Suprapubic skin (tissue), 4 donors: ENCODE measurements around the gene INHBA. TPM values are rescaled to one million over a fixed set of nuclear protein-coding genes. Genes with fewer than 3 reads are reported as not detected.

ENCODE experiments used
- DNase-seq, 2 donors: peaks; one replicate each; pipeline ENCODE4 v3.0.0-alpha.2; 2019; ENCODE audit warnings: low spot score in 2 of 2
- H3K27ac ChIP-seq: fragments of 200-600 bp; sonication (generic); one replicate; pipeline ENCODE4 v1.5.1; 2019
- H3K27me3 ChIP-seq: fragments of 200-600 bp; sonication (generic); one replicate; pipeline ENCODE4 v1.5.1; 2019
- H3K36me3 ChIP-seq: fragments of 200-600 bp; sonication (generic); one replicate; pipeline ENCODE4 v1.5.1; 2019
- H3K4me1 ChIP-seq: fragments of 200-600 bp; sonication (generic); one replicate; pipeline ENCODE4 v1.5.1; 2019
- H3K4me3 ChIP-seq: fragments of 200-600 bp; sonication (generic); one replicate; pipeline ENCODE4 v1.5.1; 2019; ENCODE audit warnings: mild to moderate bottlenecking
- H3K9me3 ChIP-seq: fragments of 200-600 bp; sonication (generic); one replicate; pipeline ENCODE4 v1.5.1; 2019
- EP300 ChIP-seq: sonication (generic); formaldehyde crosslinking; IDR thresholded peaks from one replicate; pipeline ENCODE4 v1.6.1; 2017; ENCODE audit warnings: antibody characterized with exemption
- POLR2A ChIP-seq, 2 donors: fragments of 450-650 bp; IDR thresholded peaks; one replicate each; pipeline ENCODE4 v1.6.1; 2017; ENCODE audit warnings: antibody characterized with exemption in 2 of 2, mild to moderate bottlenecking in 2 of 2, moderate library complexity in 2 of 2
- POLR2AphosphoS5 ChIP-seq, 3 donors: sonication (generic); formaldehyde crosslinking; IDR thresholded peaks; one replicate each; pipeline ENCODE4 v1.6.1; 2017; ENCODE audit warnings: antibody characterized with exemption in 3 of 3
- WGBS: methylation state at CpG from one replicate; pipeline ENCODE4 v1.1.5; 2018; 5-methylcytosine and 5-hydroxymethylcytosine counted together
- total RNA-seq, 4 donors: library from RNA; depleted of rRNA; stranded (reverse); fragments of >200 nt; gene quantifications; one replicate each; pipeline ENCODE4 v1.1.0, GENCODE V29; 2016
- TF ChIP-seq, protein P1 (sequence below), 2 donors: fragments of 200-600 bp in 1 of 2; fragments of 450-650 bp in 1 of 2; sonication (generic) in 1 of 2; IDR thresholded peaks; one replicate each; pipeline ENCODE4 v1.5.1; 2016 to 2019; ENCODE audit warnings: antibody characterized with exemption in 2 of 2, mild to moderate bottlenecking in 1 of 2, moderate library complexity in 1 of 2

INHBA gene
- total RNA-seq, 4 donors from 2014 or later, result 0.87 to 3.7 (median 1.4) TPM

DNA sequence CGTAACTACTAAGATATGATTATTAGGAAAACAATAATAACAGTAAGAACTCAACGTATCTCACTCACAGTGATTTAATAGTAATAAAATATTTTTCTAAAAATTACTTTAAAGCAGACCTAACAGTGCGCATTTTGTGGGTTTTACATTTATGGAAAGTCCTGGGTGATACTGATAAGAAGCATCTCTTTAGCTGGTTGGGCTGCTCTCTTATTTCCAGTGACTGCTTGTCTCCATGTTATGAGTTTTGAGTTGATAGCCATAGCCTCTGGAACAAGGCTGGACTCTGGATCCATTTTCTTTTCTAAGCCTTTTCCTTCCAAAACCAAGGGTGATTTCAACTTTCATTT lies 29.5 kb upstream of the INHBA start:
- TF ChIP-seq POLR2A (IDR thresholded peaks at IDR 0.05), result no peak
- TF ChIP-seq, protein P1, sequence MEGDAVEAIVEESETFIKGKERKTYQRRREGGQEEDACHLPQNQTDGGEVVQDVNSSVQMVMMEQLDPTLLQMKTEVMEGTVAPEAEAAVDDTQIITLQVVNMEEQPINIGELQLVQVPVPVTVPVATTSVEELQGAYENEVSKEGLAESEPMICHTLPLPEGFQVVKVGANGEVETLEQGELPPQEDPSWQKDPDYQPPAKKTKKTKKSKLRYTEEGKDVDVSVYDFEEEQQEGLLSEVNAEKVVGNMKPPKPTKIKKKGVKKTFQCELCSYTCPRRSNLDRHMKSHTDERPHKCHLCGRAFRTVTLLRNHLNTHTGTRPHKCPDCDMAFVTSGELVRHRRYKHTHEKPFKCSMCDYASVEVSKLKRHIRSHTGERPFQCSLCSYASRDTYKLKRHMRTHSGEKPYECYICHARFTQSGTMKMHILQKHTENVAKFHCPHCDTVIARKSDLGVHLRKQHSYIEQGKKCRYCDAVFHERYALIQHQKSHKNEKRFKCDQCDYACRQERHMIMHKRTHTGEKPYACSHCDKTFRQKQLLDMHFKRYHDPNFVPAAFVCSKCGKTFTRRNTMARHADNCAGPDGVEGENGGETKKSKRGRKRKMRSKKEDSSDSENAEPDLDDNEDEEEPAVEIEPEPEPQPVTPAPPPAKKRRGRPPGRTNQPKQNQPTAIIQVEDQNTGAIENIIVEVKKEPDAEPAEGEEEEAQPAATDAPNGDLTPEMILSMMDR (IDR thresholded peaks at IDR 0.05), result no peak
- TF ChIP-seq EP300, result no peak
- no peak for TF ChIP-seq POLR2AphosphoS5 (IDR thresholded peaks at IDR 0.05)
- DNase-seq, result no peak
- no peaks in the 10 kb centered on the region for H3K36me3 ChIP-seq
- no peak overlapping the region for H3K4me3 ChIP-seq
- no peaks in the 10 kb centered on the region for H3K4me1 ChIP-seq
- H3K9me3 ChIP-seq, result no peaks in the 10 kb centered on the region
- no peak overlapping the region for H3K27ac ChIP-seq
- peaks cover 6% of the 10 kb centered on the region for H3K27me3 ChIP-seq
- 41% methylated on average over 3 of the region's 3 CpGs for WGBS

DNA sequence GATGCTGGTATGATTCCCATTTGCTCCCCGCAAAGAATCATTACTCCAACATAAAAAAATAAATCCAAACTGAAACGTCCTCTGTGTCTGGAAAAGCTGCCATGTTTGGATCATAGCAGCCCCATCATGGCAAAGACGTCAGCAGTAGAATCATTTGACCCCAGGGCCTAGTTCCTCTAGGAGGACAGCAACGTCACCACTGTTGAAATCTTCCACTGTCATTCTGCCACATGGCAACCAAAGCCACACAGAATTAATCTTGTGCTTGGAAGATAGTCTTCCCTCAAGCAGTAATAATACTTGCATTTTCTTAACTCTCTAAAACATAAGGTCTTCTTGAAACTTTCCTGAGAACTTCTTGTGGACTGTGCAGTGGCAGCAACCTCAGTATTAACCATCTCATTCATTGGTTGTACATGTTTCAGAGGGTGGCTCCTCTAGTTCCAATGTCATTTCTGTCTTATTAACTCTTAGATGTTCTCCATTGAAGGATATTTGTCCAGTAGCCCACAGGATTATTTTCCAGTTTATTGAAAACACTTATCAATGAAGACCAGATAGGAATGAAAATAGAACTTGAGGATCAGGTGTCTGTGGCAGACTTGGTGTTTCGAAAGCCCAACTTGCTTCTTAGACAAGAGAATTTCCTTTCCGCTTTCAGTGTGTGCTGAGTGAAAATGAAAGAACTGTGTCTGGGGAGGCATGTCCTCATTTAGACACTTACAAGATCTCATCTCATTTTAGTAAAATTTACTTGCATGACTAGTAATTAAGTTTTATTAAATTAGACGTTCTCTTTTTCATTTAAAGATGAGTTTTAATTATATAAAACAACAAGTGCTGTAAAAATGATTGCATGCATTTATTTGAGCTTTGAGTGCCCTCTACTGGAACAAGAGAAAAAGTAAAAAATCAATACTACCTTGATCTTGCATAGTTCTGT lies 28.9 kb upstream of the INHBA start:
- H3K27ac ChIP-seq, result no peak overlapping the region
- no peaks in the 10 kb centered on the region for H3K4me1 ChIP-seq
- TF ChIP-seq, protein P1 (IDR thresholded peaks at IDR 0.05), result no peak
- no peak for TF ChIP-seq POLR2A (IDR thresholded peaks at IDR 0.05)
- no peak for TF ChIP-seq EP300
- no peak for TF ChIP-seq POLR2AphosphoS5 (IDR thresholded peaks at IDR 0.05)
- no peak overlapping the region for H3K4me3 ChIP-seq
- WGBS, result 62% methylated on average over 7 of the region's 7 CpGs
- H3K9me3 ChIP-seq, result no peaks in the 10 kb centered on the region
- no peaks in the 10 kb centered on the region for H3K36me3 ChIP-seq
- no peak for DNase-seq
- H3K27me3 ChIP-seq, result peaks cover 6% of the 10 kb centered on the region

DNA sequence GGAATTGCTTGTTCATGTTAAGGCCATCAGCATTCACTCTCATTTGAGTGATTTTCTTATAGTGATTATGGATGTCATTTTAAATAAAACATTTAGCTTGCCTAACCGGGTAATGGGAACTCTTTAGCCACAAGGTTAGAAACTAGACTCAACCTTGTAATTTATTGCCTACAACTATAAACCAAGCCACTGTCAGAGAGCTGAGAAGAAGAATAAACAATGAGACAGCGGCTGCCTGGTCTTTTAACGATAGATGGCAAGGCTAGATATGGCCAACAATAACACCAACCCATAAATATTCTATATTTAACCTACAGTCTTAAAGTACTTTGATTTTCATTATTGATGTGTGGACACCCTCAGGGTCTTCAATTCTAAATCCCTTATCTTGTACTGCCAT lies 27.8 kb upstream of the INHBA start:
- 75% methylated on average over 3 of the region's 3 CpGs for WGBS
- DNase-seq, result no peak
- Histone ChIP-seq H3K27me3 (peaks cover 3% of the 10 kb centered on the region), H3K36me3 (no peaks in the 10 kb centered on the region), H3K4me1 (no peaks in the 10 kb centered on the region), H3K27ac (no peak overlapping the region), H3K9me3 (no peaks in the 10 kb centered on the region), H3K4me3 (no peak overlapping the region)
- TF ChIP-seq POLR2AphosphoS5 (IDR thresholded peaks at IDR 0.05) (no peak), POLR2A (IDR thresholded peaks at IDR 0.05) (no peak), EP300 (no peak)
- TF ChIP-seq, protein P1 (IDR thresholded peaks at IDR 0.05), result no peak

DNA sequence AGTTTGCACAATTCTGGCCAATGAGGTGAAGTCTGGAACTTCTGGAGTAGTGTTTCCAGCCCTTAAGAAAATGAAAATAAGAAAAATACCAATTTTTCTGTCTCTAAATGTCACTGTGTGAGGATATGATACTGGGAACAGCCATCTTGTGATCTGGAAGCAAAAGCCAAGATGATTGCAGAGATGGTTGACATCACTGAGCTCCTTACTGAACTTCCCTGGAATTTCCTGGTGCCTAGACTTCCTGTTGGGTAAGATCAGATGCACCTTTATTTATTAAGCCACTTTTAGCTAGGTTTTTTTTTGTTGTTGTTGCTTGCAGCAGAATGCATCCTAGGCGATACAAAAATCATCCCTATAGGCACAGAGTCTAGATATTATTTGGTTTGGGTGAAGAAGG lies 27.3 kb upstream of the INHBA start:
- Histone ChIP-seq H3K9me3 (no peaks in the 10 kb centered on the region), H3K4me3 (no peak overlapping the region), H3K27ac (no peak overlapping the region), H3K27me3 (peaks cover 3% of the 10 kb centered on the region), H3K36me3 (no peaks in the 10 kb centered on the region), H3K4me1 (no peaks in the 10 kb centered on the region)
- TF ChIP-seq, protein P1 (IDR thresholded peaks at IDR 0.05), result no peak
- no peak for TF ChIP-seq POLR2AphosphoS5 (IDR thresholded peaks at IDR 0.05)
- TF ChIP-seq EP300, result no peak
- no peak for TF ChIP-seq POLR2A (IDR thresholded peaks at IDR 0.05)
- DNase-seq, result no peak
- 100% methylated on average over 1 of the region's 1 CpG for WGBS

DNA sequence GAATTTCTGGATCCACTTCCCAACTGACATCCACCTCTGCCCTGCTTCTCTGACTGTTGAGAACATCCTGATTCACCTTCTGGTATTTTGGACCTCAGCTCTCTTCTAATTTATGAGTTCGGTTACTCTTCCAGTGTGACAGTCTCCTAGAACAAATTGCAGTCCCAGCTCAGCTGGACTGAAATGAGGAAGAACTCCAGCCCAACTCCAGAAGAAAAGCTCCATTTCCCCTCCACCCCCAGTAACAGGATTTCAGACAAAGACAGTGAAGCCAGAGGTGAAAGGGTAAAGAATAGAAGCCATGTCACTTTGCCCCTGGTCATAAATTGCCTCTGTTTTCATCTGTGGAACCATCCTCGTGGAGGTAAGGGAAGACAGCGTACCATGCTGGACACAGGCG lies 26.2 kb upstream of the INHBA start:
- 91% methylated on average over 4 of the region's 4 CpGs for WGBS
- no peaks in the 10 kb centered on the region for H3K36me3 ChIP-seq
- no peak for DNase-seq

More for the DNA sequence above, 26.2 kb upstream of the INHBA start:
- Histone ChIP-seq H3K27me3 (peaks cover 3% of the 10 kb centered on the region), H3K4me1 (no peaks in the 10 kb centered on the region), H3K4me3 (no peak overlapping the region), H3K27ac (no peak overlapping the region), H3K9me3 (no peaks in the 10 kb centered on the region)
- TF ChIP-seq POLR2AphosphoS5 (IDR thresholded peaks at IDR 0.05) (no peak), POLR2A (IDR thresholded peaks at IDR 0.05) (no peak), EP300 (no peak)
- TF ChIP-seq, protein P1 (IDR thresholded peaks at IDR 0.05), result no peak
